H1 (cell line): Measurements from ENCODE around the gene CLN3. TPM values are rescaled to one million over a fixed set of nuclear protein-coding genes. Genes with fewer than 3 reads are reported as not detected.

Source experiments
- CTCF ChIA-PET: fragments of 300-600 bp; sonication (Branson Sonifier 250); formaldehyde crosslinking; loops from one replicate; lab custom pipeline; 2021; ENCODE audit not compliant: partially characterized antibody; lab: Charles Lee
- POLR2A ChIA-PET: fragments of 300-600 bp; sonication (Branson Sonifier 250); formaldehyde crosslinking; loops from one replicate; lab custom pipeline; 2021; ENCODE audit warnings: inconsistent platforms; ENCODE audit not compliant: partially characterized antibody; lab: Charles Lee
- DNase-seq, 2 experiments: peaks; one replicate each; pipeline versions ENCODE4 v3.0.0 to v3.0.0-alpha.2; 2010 to 2022; ENCODE audit warnings: low spot score in 2 of 2, low read depth in 1 of 2, mixed read lengths in 1 of 2
- FAIRE-seq: peaks from 2 replicates; lab custom pipeline; 2011; peaks lifted over from hg19 to GRCh38; lab: Jason Lieb, UNC
- H2AFZ ChIP-seq: 2 replicates; pipeline ENCODE4 v1.8.1; 2012; ENCODE audit warnings: low read length, inconsistent platforms
- H2AK5ac ChIP-seq: 2 replicates; pipeline ENCODE4 v1.6.1; 2013; ENCODE audit warnings: low read depth, low read length
- H2BK120ac ChIP-seq: replicated peaks from 2 replicates; pipeline ENCODE3; 2013; ENCODE audit warnings: low read depth, low read length, inconsistent platforms
- H2BK12ac ChIP-seq: 2 replicates; pipeline ENCODE4 v1.6.1; 2013; ENCODE audit warnings: low read depth, low read length
- H2BK15ac ChIP-seq: 2 replicates; pipeline ENCODE4 v1.6.1; 2013; ENCODE audit warnings: low read length
- H2BK20ac ChIP-seq: 2 replicates; pipeline ENCODE4 v1.6.1; 2013; ENCODE audit warnings: low read length
- H2BK5ac ChIP-seq: 2 replicates; pipeline ENCODE4 v1.6.1; 2013; ENCODE audit warnings: low read depth, low read length
- H3K14ac ChIP-seq: 2 replicates; pipeline ENCODE4 v1.6.1; 2013; ENCODE audit warnings: inconsistent platforms; ENCODE audit not compliant: insufficient read length
- H3K18ac ChIP-seq: 2 replicates; pipeline ENCODE4 v1.6.1; 2013; ENCODE audit warnings: low read length; ENCODE audit errors: extremely low read depth
- H3K23ac ChIP-seq: 2 replicates; pipeline ENCODE4 v1.6.1; 2013; ENCODE audit warnings: inconsistent platforms; ENCODE audit not compliant: insufficient read length
- H3K23me2 ChIP-seq: 2 replicates; pipeline ENCODE4 v1.6.1; 2013; ENCODE audit warnings: low read depth, low read length
- H3K27ac ChIP-seq: 2 replicates; pipeline ENCODE4 v1.6.1; 2011; ENCODE audit warnings: low read depth, low read length, inconsistent platforms
- H3K27me3 ChIP-seq, 4 experiments: replicated peaks in 1 of 4; 1 replicate in 1 of 4; 2 replicates in 3 of 4; pipeline versions ENCODE4 v1.6.1 to v1.8.1; 2011 to 2013; ENCODE audit warnings: low read length in 3 of 4, mild to moderate bottlenecking in 3 of 4, inconsistent platforms in 2 of 4, mixed read lengths in 2 of 4, moderate library complexity in 1 of 4; ENCODE audit not compliant: control insufficient read depth in 3 of 4, insufficient read depth in 3 of 4; ENCODE audit errors: extremely low read depth in 1 of 4
- H3K36me3 ChIP-seq, 4 experiments: 2 replicates each; pipeline versions ENCODE4 v1.6.1 to v1.8.1; 2011 to 2013; ENCODE audit warnings: mild to moderate bottlenecking in 4 of 4, low read length in 3 of 4, moderate library complexity in 2 of 4, control low read depth in 1 of 4, inconsistent platforms in 1 of 4; ENCODE audit not compliant: insufficient read depth in 4 of 4, control insufficient read depth in 2 of 4
- H3K4ac ChIP-seq: replicated peaks from 2 replicates; pipeline ENCODE3; 2013; ENCODE audit warnings: low read length, low read depth, mixed read lengths, inconsistent platforms; ENCODE audit not compliant: insufficient read length
- H3K4me1 ChIP-seq, 4 experiments: replicated peaks in 1 of 4; 1 replicate in 1 of 4; 2 replicates in 3 of 4; pipeline versions ENCODE4 v1.6.1 to v1.8.1; 2011 to 2013; ENCODE audit warnings: low read length in 3 of 4, inconsistent platforms in 2 of 4, mixed read lengths in 1 of 4; ENCODE audit not compliant: insufficient read depth in 4 of 4, control insufficient read depth in 3 of 4
- H3K4me2 ChIP-seq, 2 experiments: 2 replicates each; pipeline versions ENCODE4 v1.6.1 to v1.8.1; 2011 to 2013; ENCODE audit warnings: low read depth in 2 of 2, low read length in 2 of 2, control low read depth in 1 of 2, inconsistent platforms in 1 of 2, mild to moderate bottlenecking in 1 of 2; ENCODE audit not compliant: insufficient read depth in 1 of 2
- H3K4me3 ChIP-seq, 4 experiments: fragments of 200-600, 300-600 bp in 1 of 4; sonication (generic), shearing (Covaris generic), sonication (Bioruptor Twin) in 1 of 4; 2 replicates each; pipeline versions ENCODE4 v1.5.1 to v1.8.1; 2011 to 2016; ENCODE audit warnings: low read length in 4 of 4, low read depth in 3 of 4, control low read depth in 2 of 4, inconsistent platforms in 2 of 4, mild to moderate bottlenecking in 2 of 4, mixed read lengths in 1 of 4, moderate library complexity in 1 of 4; ENCODE audit not compliant: insufficient read depth in 2 of 4; ENCODE audit errors: extremely low read depth in 1 of 4
- H3K56ac ChIP-seq: replicated peaks from 2 replicates; pipeline ENCODE3; 2013; ENCODE audit warnings: low read depth, mild to moderate bottlenecking, mixed read lengths, low read length, inconsistent platforms; ENCODE audit not compliant: insufficient read length
- H3K79me1 ChIP-seq: 2 replicates; pipeline ENCODE4 v1.6.1; 2013; ENCODE audit warnings: low read depth, low read length, control low read depth
- H3K79me2 ChIP-seq, 2 experiments: 2 replicates each; pipeline versions ENCODE4 v1.6.1 to v1.8.1; 2012 to 2013; ENCODE audit warnings: low read length in 2 of 2, mild to moderate bottlenecking in 2 of 2, inconsistent platforms in 1 of 2; ENCODE audit not compliant: insufficient read depth in 2 of 2, control insufficient read depth in 1 of 2
- H3K9ac ChIP-seq, 4 experiments: replicated peaks in 1 of 4; 1 replicate in 1 of 4; 2 replicates in 3 of 4; pipeline versions ENCODE4 v1.6.1 to v1.8.1; 2011 to 2013; ENCODE audit warnings: low read depth in 3 of 4, low read length in 3 of 4, control low read depth in 2 of 4, mild to moderate bottlenecking in 2 of 4, moderate library complexity in 2 of 4, inconsistent platforms in 1 of 4; ENCODE audit errors: extremely low read depth in 1 of 4
- H3K9me3 ChIP-seq, 2 experiments: 2 replicates each; pipeline versions ENCODE4 v1.6.1 to v1.8.1; 2012 to 2013; ENCODE audit warnings: mild to moderate bottlenecking in 2 of 2, moderate library complexity in 2 of 2, control low read depth in 1 of 2, inconsistent platforms in 1 of 2, low read depth in 1 of 2, low read length in 1 of 2, mixed read lengths in 1 of 2; ENCODE audit not compliant: insufficient read depth in 2 of 2
- H4K20me1 ChIP-seq, 2 experiments: replicated peaks in 1 of 2; 2 replicates each; pipeline versions ENCODE3 to v1.8.1; 2011 to 2013; ENCODE audit warnings: inconsistent platforms in 2 of 2, low read length in 2 of 2, mild to moderate bottlenecking in 1 of 2; ENCODE audit not compliant: insufficient read depth in 2 of 2, control insufficient read depth in 1 of 2
- H4K5ac ChIP-seq: 2 replicates; pipeline ENCODE4 v1.6.1; 2013; ENCODE audit warnings: low read length, low read depth, mixed read lengths, inconsistent platforms; ENCODE audit not compliant: insufficient read length
- H4K8ac ChIP-seq: 2 replicates; pipeline ENCODE4 v1.8.0; 2013; ENCODE audit warnings: mild to moderate bottlenecking, moderate library complexity, low read length, inconsistent platforms; ENCODE audit not compliant: insufficient read depth; ENCODE audit errors: extremely low read depth
- H4K91ac ChIP-seq: replicated peaks from 2 replicates; pipeline ENCODE3; 2013; ENCODE audit warnings: low read length, mixed read lengths, inconsistent platforms; ENCODE audit not compliant: insufficient read length
- CBX8 ChIP-seq: fragments of 300-800, 300-1000 bp; sonication (generic); IDR thresholded peaks from 2 replicates; pipeline ENCODE4 v1.7.1; 2016; ENCODE audit warnings: low read depth, low read length, borderline replicate concordance
- CEBPB ChIP-seq: IDR thresholded peaks from 2 replicates; pipeline ENCODE4 v1.6.1; 2012; ENCODE audit warnings: low read depth, low read length
- TBP ChIP-seq: IDR thresholded peaks from 2 replicates; pipeline ENCODE4 v1.6.1; 2011; ENCODE audit warnings: low read depth, low read length, improper control_type of control experiment
- WGBS, 2 experiments: shearing (Covaris generic) in 1 of 2; methylation state at CpG; one replicate each; pipeline versions ENCODE4 v1.1.6 to v1.1.7; 2013 to 2015; ENCODE audit warnings: low lambda C conversion rate in 2 of 2, mixed read lengths in 2 of 2, inconsistent platforms in 1 of 2, low coverage in 1 of 2, missing lambda C conversion rate in 1 of 2; ENCODE audit not compliant: insufficient replicate concordance in 2 of 2, insufficient coverage in 1 of 2, insufficient read length in 1 of 2; ENCODE audit errors: extremely low coverage in 1 of 2, missing lambda C conversion rate in 1 of 2; 5-methylcytosine and 5-hydroxymethylcytosine counted together
- polyA plus RNA-seq, 7 experiments: library from polyadenylated mRNA; depleted of rRNA in 3 of 7; stranded (reverse) in 5 of 7; unstranded in 2 of 7; fragments of >200 nt in 5 of 7; fragments of 200-250 nt in 2 of 7; gene quantifications; 1 replicate in 5 of 7; 2 replicates in 1 of 7; 4 replicates in 1 of 7; pipeline versions ENCODE4 v1.2.1 to v1.2.3, GENCODE V29; 2011 to 2013; ENCODE audit warnings: missing spikeins in 2 of 7, mixed read lengths in 2 of 7
- total RNA-seq: library from RNA; stranded (reverse); fragmentation: NEBNext Ultra II Directional; extraction: Animal tissue kit (Norgen Biotek cat#: 25700); gene quantifications from 2 replicates; pipeline ENCODE4 v1.2.1, GENCODE V29; 2021
- TF ChIP-seq, protein P1 (sequence below): IDR thresholded peaks from 2 replicates; pipeline ENCODE4 v1.6.1; 2012; ENCODE audit warnings: inconsistent platforms

The CLN3 gene
- total and polyA plus RNA-seq, 2 of the 8 experiments (the other 6 are each of a cell fraction or from before 2014, with no cell fraction given), result 22.9 to 44.3 TPM

DNA sequence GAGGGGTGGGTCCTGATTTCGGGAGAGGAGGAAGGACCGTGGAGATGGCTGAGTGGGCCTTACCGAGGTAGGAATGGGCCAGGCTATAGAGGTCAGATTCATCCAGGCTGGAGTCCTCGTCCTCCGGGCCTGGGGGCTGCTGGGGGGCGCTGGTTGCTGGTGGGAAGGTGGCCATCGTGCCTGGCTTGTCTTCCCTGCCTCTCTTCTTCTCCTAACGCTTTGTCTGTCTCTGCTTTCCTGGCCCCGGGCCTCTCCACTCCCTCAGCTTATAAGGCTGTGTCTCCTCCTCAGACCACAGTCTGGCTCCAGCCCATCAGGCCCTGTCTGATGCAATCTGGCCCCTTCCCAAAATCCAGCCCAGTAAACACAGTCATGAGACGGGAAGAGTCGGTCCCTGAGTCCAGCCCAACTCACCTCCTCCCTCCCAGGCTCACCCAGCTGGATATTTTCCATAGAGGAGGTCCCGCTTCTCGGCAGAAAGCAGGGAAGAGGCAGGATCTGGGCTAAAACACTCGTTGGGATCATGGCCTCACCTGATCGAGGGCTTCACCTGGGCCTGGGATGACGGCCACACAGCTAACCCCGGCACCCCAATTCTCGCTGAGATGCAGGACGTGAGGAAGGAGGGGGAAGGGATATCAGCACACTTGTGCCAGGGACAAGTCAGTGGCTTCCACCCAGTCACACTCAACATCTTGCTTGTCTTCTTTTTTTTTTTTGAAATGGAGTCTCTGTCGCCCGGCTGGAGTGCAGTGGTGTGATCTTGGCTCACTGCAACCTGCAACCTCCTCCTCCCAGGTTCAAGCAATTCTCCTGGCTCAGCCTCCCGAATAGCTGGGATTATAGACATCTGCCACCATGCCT lies 47.1 kb upstream of the CLN3 start, which contains the start of gene NUPR1:
TSS of gene NUPR1 (minus strand) at position 242 of the 864 bp plus-strand sequence. CDS start at position 175, 67 bp downstream.
- H3K18ac ChIP-seq, result no peak within 1 kb of the TSS; the same call in 1 of the 2 replicates
- H3K27me3 ChIP-seq, result no peaks in the 10 kb centered on the region
- no peaks in the 10 kb centered on the region for H3K79me2 ChIP-seq
- no peak within 1 kb of the TSS; the same call in 1 of the 2 replicates for H2BK5ac ChIP-seq
- H2BK12ac ChIP-seq, result 0 out of 2 replicates have a peak within 1 kb of the TSS, but pooled peaks have one; percentile 35
- no peak for FAIRE-seq
- H3K79me1 ChIP-seq, result no peaks in the 10 kb centered on the region
- H2BK15ac ChIP-seq, result no peak within 1 kb of the TSS
- no peak within 1 kb of the TSS for H2AK5ac ChIP-seq
- WGBS, 2 experiments, result 81% methylated on average over 22 of the region's 22 CpGs; no CpG with 5 or more reads in 1 of the 2 experiments
- H3K36me3 ChIP-seq, result no peaks in the 10 kb centered on the region
- peak within 1 kb of the TSS; percentile 84 for H2AFZ ChIP-seq
- peak within 1 kb of the TSS; percentile 73; the same call in 1 of the 2 replicates for H4K8ac ChIP-seq
- H3K4me2 ChIP-seq, result no peak within 1 kb of the TSS
- no peak within 1 kb of the TSS for H3K27ac ChIP-seq
- H3K23me2 ChIP-seq, result no peaks in the 10 kb centered on the region
- peaks cover 0 to 4% (median 1%) of the 10 kb centered on the region in 4 experiments; a peak in 2 of 7 replicates for H3K4me1 ChIP-seq
- no peak within 1 kb of the TSS for H3K56ac ChIP-seq
- H3K14ac ChIP-seq, result no peak within 1 kb of the TSS
- no peak within 1 kb of the TSS for H4K5ac ChIP-seq
- no peak within 1 kb of the TSS for H2BK20ac ChIP-seq
- no peak within 1 kb of the TSS for H3K23ac ChIP-seq
- no peak within 1 kb of the TSS for H4K91ac ChIP-seq
- no peak for DNase-seq
- no peaks in the 10 kb centered on the region for H3K9me3 ChIP-seq
- H3K9ac ChIP-seq, result no peak within 1 kb of the TSS
- POLR2A ChIA-PET, result interaction anchor here (1.6 kb wide), 1 partner anchor 15 kb away, joined by 5 read pairs; the partner anchor contains the start of gene SGF29
- H2BK120ac ChIP-seq, result no peak within 1 kb of the TSS
- CTCF ChIA-PET, result no interaction called here
- H3K4me3 ChIP-seq, result no peak within 1 kb of the TSS
- H4K20me1 ChIP-seq, result no peaks in the 10 kb centered on the region
- no peak within 1 kb of the TSS for H3K4ac ChIP-seq
- peak; percentile 39; the same call in 1 of the 2 replicates for TF ChIP-seq TBP
- TF ChIP-seq CBX8, result no peak
- TF ChIP-seq CEBPB, result 0 out of 2 replicates have a peak, but pooled peaks have one; percentile 28
- TF ChIP-seq, protein P1, sequence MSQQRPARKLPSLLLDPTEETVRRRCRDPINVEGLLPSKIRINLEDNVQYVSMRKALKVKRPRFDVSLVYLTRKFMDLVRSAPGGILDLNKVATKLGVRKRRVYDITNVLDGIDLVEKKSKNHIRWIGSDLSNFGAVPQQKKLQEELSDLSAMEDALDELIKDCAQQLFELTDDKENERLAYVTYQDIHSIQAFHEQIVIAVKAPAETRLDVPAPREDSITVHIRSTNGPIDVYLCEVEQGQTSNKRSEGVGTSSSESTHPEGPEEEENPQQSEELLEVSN, result no peak
